SK-N-MC (cell line): Measurements from ENCODE around the gene MAPK8IP3.

Experiments used
- DNase-seq: peaks from one replicate; pipeline ENCODE4 v3.0.0-alpha.2; 2011; ENCODE audit warnings: low read depth, low spot score
- H3K27ac ChIP-seq: fragments of 200-600 bp; sonication (generic); 2 replicates; pipeline ENCODE4 v1.5.1; 2016; ENCODE audit warnings: mixed run types
- H3K36me3 ChIP-seq: fragments of 200-600 bp; sonication (generic); 2 replicates; pipeline ENCODE4 v1.6.1; 2017; ENCODE audit warnings: antibody characterized with exemption, low read length, mixed read lengths; ENCODE audit not compliant: insufficient read depth
- H3K4me3 ChIP-seq: fragments of 200-600 bp; sonication (generic); 2 replicates; pipeline ENCODE4 v1.5.1; 2016
- H3K9ac ChIP-seq: fragments of 200-600 bp; sonication (generic); 2 replicates; pipeline ENCODE4 v1.8.0; 2017; ENCODE audit warnings: mixed run types, mixed read lengths; ENCODE audit not compliant: insufficient read length
- H3K9me3 ChIP-seq: fragments of 200-600 bp; sonication (generic); 2 replicates; pipeline ENCODE4 v1.6.1; 2017; ENCODE audit warnings: low read depth, mild to moderate bottlenecking, antibody characterized with exemption, low read length, moderate library complexity, mixed read lengths
- EZH2 ChIP-seq: fragments of 200-600 bp; sonication (generic); IDR thresholded peaks from one replicate; pipeline ENCODE4 v1.6.1; 2017; ENCODE audit warnings: antibody characterized with exemption
- FOXP2 ChIP-seq: optimal IDR thresholded peaks from 2 replicates; pipeline ENCODE3; 2011; ENCODE audit warnings: mild to moderate bottlenecking, moderate library complexity; ENCODE audit not compliant: insufficient read depth; ENCODE audit errors: extremely low read length, control extremely low read depth
- POLR2AphosphoS5 ChIP-seq: IDR thresholded peaks from 2 replicates; pipeline ENCODE4 v1.6.1; 2012; ENCODE audit warnings: mild to moderate bottlenecking, low read depth, low read length, borderline replicate concordance

Gene MAPK8IP3

DNA sequence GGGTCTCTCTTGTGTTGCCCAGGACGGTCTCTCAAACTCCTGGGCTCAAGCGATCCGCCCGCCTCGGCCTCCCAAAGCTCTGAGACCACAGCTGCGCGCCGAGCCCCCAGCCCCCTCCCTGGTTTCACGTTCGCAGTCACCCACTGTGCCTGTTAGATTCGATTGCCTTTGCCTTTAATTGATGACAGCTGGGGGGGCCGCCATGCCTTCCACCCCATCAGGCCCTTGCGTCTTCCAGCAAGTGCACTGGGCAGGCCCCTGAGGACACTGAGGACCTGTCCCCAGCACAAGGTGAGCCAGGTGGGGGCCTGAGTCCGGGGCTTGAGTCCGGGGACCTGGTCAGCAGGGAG lies 84.2 kb downstream of the MAPK8IP3 start:
- Histone ChIP-seq H3K27ac (no peak overlapping the region), H3K9me3 (no peaks in the 10 kb centered on the region), H3K36me3 (no peaks in the 10 kb centered on the region; the same call in 1 of the 2 replicates), H3K4me3 (no peak overlapping the region), H3K9ac (no peak overlapping the region)
- DNase-seq, result no peak
- TF ChIP-seq POLR2AphosphoS5 (no peak), FOXP2 (no peak), EZH2 (no peak)

DNA sequence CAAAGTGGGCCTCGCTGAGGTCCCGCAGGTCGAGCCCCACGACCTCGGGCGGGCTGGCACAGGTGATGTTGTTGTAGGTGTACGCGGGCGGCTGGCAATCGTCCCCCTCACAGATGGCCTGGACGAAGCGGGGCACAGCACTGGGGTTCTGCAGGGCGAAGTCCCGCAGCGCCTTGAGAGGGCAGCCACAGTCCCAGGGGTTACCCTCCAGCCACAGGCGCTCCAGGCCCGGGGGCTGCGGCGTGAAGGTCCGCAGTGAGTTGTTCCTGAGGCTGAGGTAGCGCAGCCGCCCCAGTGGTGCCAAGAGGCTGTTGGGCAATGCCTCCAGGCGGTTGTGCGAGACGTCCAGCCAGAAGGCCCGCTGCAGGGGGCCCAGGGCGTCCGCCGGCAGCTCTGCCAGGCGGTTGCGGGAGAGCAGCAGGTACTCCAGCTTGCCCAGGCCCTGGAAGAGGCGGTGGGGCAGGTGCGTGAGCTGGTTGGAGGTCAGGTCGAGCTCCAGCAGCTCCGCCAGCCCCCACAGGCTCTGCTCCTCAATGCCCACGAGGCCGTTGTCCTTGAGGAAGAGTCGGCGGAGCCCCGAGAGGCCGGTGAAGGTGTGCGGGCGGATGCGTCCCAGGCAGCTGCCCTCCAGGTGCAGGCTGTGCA lies 84.7 kb downstream of the MAPK8IP3 start:
- no peak for DNase-seq
- no peak overlapping the region for H3K4me3 ChIP-seq
- H3K9me3 ChIP-seq, result no peaks in the 10 kb centered on the region
- TF ChIP-seq POLR2AphosphoS5, result no peak
- TF ChIP-seq FOXP2, result no peak
- no peak for TF ChIP-seq EZH2
- no peaks in the 10 kb centered on the region; the same call in 1 of the 2 replicates for H3K36me3 ChIP-seq
- no peak overlapping the region for H3K9ac ChIP-seq
- no peak overlapping the region for H3K27ac ChIP-seq

DNA sequence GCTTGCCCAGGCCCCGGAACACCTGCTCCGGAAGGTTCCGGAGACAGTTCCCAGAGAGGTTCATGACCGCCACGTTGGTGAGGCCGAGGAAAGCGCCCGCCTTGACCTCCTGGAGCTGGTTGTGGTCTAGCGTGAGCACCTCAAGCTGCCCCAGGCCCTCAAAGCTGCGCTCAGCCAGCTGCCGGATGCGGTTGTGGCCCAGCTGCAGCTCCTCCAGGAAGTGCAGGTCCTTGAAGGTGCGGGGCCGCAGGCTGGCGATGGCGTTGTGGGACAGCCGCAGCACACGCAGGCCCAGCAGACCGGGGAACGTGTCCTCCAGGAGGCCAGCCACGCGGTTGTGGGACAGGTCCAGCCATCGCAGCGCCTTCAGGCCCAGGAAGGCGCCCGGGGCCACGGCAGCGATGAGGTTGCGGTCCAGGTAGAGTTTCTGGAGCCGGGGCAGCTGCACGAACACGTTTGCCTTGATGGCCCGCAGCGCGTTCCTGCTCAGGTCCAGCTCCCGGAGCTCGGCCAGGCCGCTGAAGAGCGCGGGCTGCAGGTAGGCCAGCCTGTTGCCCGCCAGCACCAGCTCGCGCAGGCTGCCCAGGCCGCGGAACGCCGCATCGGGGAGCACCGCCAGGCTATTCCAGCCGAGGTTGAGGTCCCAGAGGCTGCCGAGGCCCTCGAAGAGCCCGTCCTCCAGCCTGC lies 85.4 kb downstream of the MAPK8IP3 start:
- H3K27ac ChIP-seq, result no peak overlapping the region
- DNase-seq, result no peak
- H3K4me3 ChIP-seq, result no peak overlapping the region
- TF ChIP-seq FOXP2 (no peak), EZH2 (no peak), POLR2AphosphoS5 (no peak)
- no peaks in the 10 kb centered on the region; the same call in 1 of the 2 replicates for H3K36me3 ChIP-seq
- no peaks in the 10 kb centered on the region for H3K9me3 ChIP-seq
- H3K9ac ChIP-seq, result no peak overlapping the region

DNA sequence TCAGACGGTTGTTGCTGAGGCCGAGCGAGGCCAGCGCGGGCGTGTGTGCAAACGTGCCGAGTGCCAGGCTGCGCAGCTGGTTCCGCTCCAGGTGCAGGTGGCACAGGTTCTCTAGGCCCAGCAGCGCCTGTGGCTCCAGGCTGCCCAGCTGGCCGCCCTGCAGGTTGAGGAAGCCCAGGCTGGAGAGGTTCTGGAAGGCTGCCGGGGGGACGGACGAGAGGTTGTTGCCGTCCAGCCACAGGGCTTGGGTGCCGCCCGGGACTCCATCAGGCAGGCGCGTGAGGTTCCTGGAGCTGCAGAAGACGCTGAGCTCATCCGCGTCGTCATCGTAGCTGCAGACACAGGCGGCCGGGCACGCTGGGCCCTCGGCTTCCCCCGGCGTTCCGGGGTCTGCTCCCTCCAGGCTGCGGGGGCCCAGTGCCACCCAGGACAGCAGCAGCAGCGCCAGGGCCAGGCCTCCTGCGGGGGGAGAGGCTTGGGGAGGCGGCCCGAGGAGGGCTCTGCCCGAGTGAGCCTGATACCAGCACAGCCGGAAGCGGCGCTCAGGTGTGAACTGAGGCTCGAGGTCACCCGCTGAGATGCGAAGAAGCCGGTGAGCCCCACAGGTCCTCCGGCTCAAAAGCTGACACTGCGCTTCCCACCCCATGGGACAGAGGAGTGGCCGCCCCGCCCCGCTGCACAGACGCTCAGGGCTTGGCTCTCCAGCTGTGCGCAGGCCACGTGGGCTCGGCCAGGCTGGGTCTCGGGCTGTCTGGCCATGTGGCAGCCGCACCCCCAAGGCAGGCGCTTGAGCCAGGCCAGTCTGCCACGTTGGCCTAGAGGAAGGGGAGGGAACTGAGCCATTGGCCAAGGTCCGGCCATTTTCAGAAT lies 86.2 kb downstream of the MAPK8IP3 start:
- DNase-seq, result no peak
- H3K4me3 ChIP-seq, result no peak overlapping the region
- TF ChIP-seq POLR2AphosphoS5 (no peak), EZH2 (no peak)

DNA sequence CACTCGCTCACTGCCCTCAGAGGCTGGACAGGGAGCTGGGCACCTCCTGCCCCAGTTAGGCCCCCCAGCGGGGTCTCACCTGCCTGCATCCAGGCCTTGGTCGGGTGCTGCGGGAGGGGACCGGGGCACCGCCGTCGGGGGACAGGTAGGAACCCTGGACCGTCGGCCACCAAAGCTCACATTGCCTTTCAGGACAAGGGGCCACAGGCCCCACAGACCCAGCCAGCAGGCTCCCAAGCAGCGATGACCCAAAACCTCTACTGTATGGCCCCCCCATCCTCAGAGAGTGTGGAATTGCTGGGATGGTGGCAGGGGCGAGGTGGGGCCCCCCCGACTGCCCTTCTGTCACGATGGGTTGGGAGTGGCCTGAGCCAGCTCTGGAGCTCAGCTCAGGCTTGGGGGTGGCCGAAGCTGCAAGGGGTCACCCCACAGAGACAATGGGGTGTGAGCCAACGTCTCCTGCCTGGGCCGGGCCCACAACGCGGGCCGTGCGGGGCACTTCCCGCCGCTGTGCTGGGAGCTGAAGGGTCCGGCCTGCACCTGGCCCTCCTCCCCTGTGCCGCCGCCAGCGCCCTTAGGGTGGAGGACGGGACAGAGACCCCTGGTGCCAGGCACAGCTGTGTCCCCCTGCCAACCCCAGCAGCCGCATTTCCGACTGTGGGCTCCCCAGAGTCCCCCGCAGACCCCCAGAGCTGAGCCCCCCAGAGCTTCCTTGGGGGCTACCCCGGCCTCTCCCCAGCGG lies 87.0 kb downstream of the MAPK8IP3 start:
- no peaks in the 10 kb centered on the region for H3K9me3 ChIP-seq
- DNase-seq, result no peak
- no peak for TF ChIP-seq EZH2
- no peak for TF ChIP-seq POLR2AphosphoS5
- no peak for TF ChIP-seq FOXP2
- H3K9ac ChIP-seq, result no peak overlapping the region
- H3K4me3 ChIP-seq, result no peak overlapping the region
- H3K27ac ChIP-seq, result no peak overlapping the region
- H3K36me3 ChIP-seq, result no peaks in the 10 kb centered on the region; the same call in 1 of the 2 replicates

More for the DNA sequence above, 86.2 kb downstream of the MAPK8IP3 start:
- Histone ChIP-seq H3K36me3 (no peaks in the 10 kb centered on the region; the same call in 1 of the 2 replicates), H3K9me3 (no peaks in the 10 kb centered on the region), H3K9ac (no peak overlapping the region), H3K27ac (no peak overlapping the region)

DNA sequence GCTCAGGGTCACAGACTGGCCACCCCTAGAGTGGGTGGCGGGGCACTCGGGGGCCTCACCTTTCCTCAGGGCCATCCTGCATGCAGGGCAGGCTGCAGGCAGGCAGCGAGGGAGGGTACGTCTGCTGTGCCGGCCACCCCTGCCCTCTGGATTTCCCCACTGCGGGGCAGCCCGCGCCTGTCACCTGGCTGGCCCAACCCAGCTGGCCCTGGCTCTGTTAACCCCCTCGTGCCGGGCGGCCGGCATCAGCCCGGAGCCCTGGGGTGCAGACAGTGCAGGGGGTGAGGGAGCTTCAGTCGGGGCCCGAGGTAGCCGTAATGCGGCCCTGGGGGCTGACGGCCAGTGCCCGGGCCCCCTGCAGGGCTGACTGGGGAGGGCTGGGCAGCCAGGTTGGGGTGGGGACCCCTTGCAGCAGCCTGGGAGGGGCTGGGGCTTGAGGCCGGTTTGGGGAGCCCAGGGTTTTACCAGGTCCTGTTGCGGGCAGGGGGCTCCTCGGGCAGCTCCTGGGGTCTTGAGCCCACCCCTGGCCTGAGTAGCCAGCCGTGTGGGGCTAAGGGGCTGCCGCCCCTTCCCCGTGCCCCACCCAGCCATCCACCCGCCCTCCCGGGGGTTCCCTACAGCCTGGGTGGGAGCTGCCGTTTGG lies 87.7 kb downstream of the MAPK8IP3 start, which contains the start of gene IGFALS:
IGFALS (minus strand) TSS at position 128 of the 643 bp plus-strand sequence; CDS start at position 75, 53 bp downstream.
- TF ChIP-seq POLR2AphosphoS5 (no peak), FOXP2 (no peak), EZH2 (no peak)
- Histone ChIP-seq H3K27ac (no peak within 1 kb of the TSS), H3K9me3 (no peaks in the 10 kb centered on the region), H3K9ac (no peak within 1 kb of the TSS), H3K36me3 (no peaks in the 10 kb centered on the region), H3K4me3 (no peak within 1 kb of the TSS)
- DNase-seq, result no peak

DNA sequence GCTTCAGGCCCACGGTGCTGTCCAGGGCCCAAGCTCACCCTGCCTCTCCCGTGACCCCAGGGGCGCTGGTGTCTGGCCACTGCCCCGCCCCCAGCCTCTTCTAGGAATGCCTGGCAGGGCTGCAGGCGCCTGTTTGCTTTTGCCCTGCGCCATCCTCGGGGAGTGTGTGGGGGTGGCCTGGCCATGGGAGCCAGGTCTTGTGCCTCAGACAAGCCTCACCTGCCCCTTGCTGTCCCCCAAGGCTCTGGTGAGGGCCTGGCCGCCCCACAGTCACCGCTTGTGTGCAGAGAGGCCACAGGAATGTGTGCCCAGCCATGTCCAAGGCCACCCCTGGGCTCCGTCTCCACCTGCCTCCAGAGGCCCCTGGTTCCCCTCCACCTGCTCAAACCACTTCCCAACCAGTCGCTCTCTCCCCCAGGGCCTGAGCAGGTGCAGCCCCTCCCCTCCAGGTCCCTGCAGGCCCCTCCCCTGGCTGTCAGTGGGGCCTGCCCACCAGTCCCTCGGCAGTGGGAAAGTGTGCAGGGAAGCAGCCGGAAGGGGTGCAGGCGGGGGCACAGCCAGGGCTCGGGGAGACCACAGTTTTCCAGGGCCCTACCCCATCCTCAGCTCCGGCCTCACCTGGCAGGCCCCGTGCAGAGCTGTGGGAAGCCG lies 88.4 kb downstream of the MAPK8IP3 start:
- Histone ChIP-seq H3K36me3 (no peaks in the 10 kb centered on the region), H3K4me3 (no peak overlapping the region), H3K27ac (no peak overlapping the region), H3K9ac (no peak overlapping the region), H3K9me3 (no peaks in the 10 kb centered on the region)
- TF ChIP-seq POLR2AphosphoS5, result no peak
- no peak for TF ChIP-seq FOXP2
- no peak for TF ChIP-seq EZH2
- DNase-seq, result no peak
